Astrocyte (in vitro differentiated cells and primary cell): ENCODE measurements around the gene TMTC2. TPM values are rescaled to one million over a fixed set of nuclear protein-coding genes. Genes with fewer than 3 reads are reported as not detected.
"Not testable (repeated sequence)": the region's sequence is repeated elsewhere in the genome, so short reads cannot be mapped to it uniquely, and the experiment has no call there.

Experiments
- DNase-seq: peaks from one replicate; pipeline ENCODE4 v3.0.0-alpha.2; 2010; ENCODE audit warnings: low read depth
- FAIRE-seq: peaks from 2 replicates; lab custom pipeline; 2011; peaks lifted over from hg19 to GRCh38; lab: Jason Lieb, UNC
- H2AFZ ChIP-seq: 2 replicates; pipeline ENCODE4 v1.6.0; 2012; ENCODE audit warnings: low read depth, low read length, inconsistent platforms
- H3K27ac ChIP-seq: 2 replicates; pipeline ENCODE4 v1.5.1; 2011; ENCODE audit warnings: low read depth, low read length, inconsistent platforms
- H3K27me3 ChIP-seq: 2 replicates; pipeline ENCODE4 v1.6.0; 2011; ENCODE audit warnings: low read length, inconsistent platforms; ENCODE audit not compliant: insufficient read depth
- H3K36me3 ChIP-seq: 2 replicates; pipeline ENCODE4 v1.5.1; 2011; ENCODE audit warnings: low read length, inconsistent platforms; ENCODE audit not compliant: insufficient read depth
- H3K4me1 ChIP-seq: 2 replicates; pipeline ENCODE4 v1.5.1; 2011; ENCODE audit warnings: low read length, inconsistent platforms; ENCODE audit not compliant: insufficient read depth
- H3K4me2 ChIP-seq: 2 replicates; pipeline ENCODE4 v1.6.0; 2012; ENCODE audit warnings: low read length, inconsistent platforms
- H3K4me3 ChIP-seq: 2 replicates; pipeline ENCODE4 v1.5.1; 2011; ENCODE audit warnings: low read depth, mild to moderate bottlenecking, low read length, inconsistent platforms; ENCODE audit not compliant: insufficient read depth
- H3K79me2 ChIP-seq: 2 replicates; pipeline ENCODE4 v1.6.0; 2012; ENCODE audit warnings: mild to moderate bottlenecking, low read length, inconsistent platforms; ENCODE audit not compliant: insufficient read depth
- H3K9ac ChIP-seq: 2 replicates; pipeline ENCODE4 v1.6.0; 2012; ENCODE audit warnings: mild to moderate bottlenecking, low read length, inconsistent platforms
- H3K9me3 ChIP-seq: 2 replicates; pipeline ENCODE4 v1.5.1; 2012; ENCODE audit warnings: low read depth, mild to moderate bottlenecking, low read length, inconsistent platforms; ENCODE audit not compliant: insufficient read depth
- H4K20me1 ChIP-seq: 2 replicates; pipeline ENCODE4 v1.6.0; 2012; ENCODE audit warnings: low read length, inconsistent platforms; ENCODE audit not compliant: insufficient read depth
- H3K27ac Mint-ChIP-seq: one replicate; pipeline ENCODE4 v1.8.0; 2021; ENCODE audit warnings: mild to moderate bottlenecking, mixed read lengths; ENCODE audit not compliant: unreplicated experiment
- H3K27me3 Mint-ChIP-seq: one replicate; pipeline ENCODE4 v1.8.0; 2021; ENCODE audit warnings: low read depth, mixed read lengths; ENCODE audit not compliant: unreplicated experiment
- H3K36me3 Mint-ChIP-seq: one replicate; pipeline ENCODE4 v1.8.0; 2021; ENCODE audit warnings: low read depth, mixed read lengths; ENCODE audit not compliant: unreplicated experiment
- H3K4me1 Mint-ChIP-seq: one replicate; pipeline ENCODE4 v1.8.0; 2021; ENCODE audit warnings: low read depth, mixed read lengths; ENCODE audit not compliant: unreplicated experiment
- H3K4me3 Mint-ChIP-seq: one replicate; pipeline ENCODE4 v1.8.0; 2021; ENCODE audit warnings: mild to moderate bottlenecking, moderate library complexity, mixed read lengths; ENCODE audit not compliant: unreplicated experiment
- H3K9me3 Mint-ChIP-seq: one replicate; pipeline ENCODE4 v1.8.0; 2021; ENCODE audit warnings: mild to moderate bottlenecking, mixed read lengths; ENCODE audit not compliant: unreplicated experiment
- CTCF ChIP-seq: IDR thresholded peaks from 2 replicates; pipeline ENCODE4 v1.5.1; 2011; ENCODE audit warnings: low read depth, mild to moderate bottlenecking, inconsistent platforms, low read length, moderate library complexity; ENCODE audit not compliant: insufficient read depth
- EZH2 ChIP-seq: IDR thresholded peaks from 2 replicates; pipeline ENCODE4 v1.6.1; 2012; ENCODE audit warnings: mild to moderate bottlenecking, low read length, inconsistent platforms; ENCODE audit not compliant: insufficient read depth
- total RNA-seq: library from RNA; stranded (reverse); gene quantifications from 2 replicates; pipeline ENCODE4 v1.2.1, GENCODE V29; 2021

Gene TMTC2
- total RNA-seq, 1 donor from 2014 or later = 2.2 TPM

GRCh38 chr12:82760423-82760822 lies 73.7 kb downstream of the TMTC2 start:
- H3K27ac Mint-ChIP-seq = no peak overlapping the region
- no peaks in the 10 kb centered on the region for H3K4me1 Mint-ChIP-seq
- DNase-seq (no peak), FAIRE-seq (no peak)
- Histone ChIP-seq H3K4me3 (no peak overlapping the region), H3K27me3 (no peaks in the 10 kb centered on the region), H3K27ac (no peak overlapping the region), H3K4me1 (no peaks in the 10 kb centered on the region), H4K20me1 (no peaks in the 10 kb centered on the region), H3K4me2 (no peak overlapping the region), H3K9me3 (no peaks in the 10 kb centered on the region), H3K36me3 (no peaks in the 10 kb centered on the region), H3K9ac (no peak overlapping the region), H2AFZ (no peak overlapping the region), H3K79me2 (no peaks in the 10 kb centered on the region)
- H3K4me3 Mint-ChIP-seq = no peak overlapping the region
- H3K27me3 Mint-ChIP-seq = no peaks in the 10 kb centered on the region
- H3K36me3 Mint-ChIP-seq = no peaks in the 10 kb centered on the region
- no peak for TF ChIP-seq CTCF
- no peak for TF ChIP-seq EZH2
- no peaks in the 10 kb centered on the region for H3K9me3 Mint-ChIP-seq

DNA sequence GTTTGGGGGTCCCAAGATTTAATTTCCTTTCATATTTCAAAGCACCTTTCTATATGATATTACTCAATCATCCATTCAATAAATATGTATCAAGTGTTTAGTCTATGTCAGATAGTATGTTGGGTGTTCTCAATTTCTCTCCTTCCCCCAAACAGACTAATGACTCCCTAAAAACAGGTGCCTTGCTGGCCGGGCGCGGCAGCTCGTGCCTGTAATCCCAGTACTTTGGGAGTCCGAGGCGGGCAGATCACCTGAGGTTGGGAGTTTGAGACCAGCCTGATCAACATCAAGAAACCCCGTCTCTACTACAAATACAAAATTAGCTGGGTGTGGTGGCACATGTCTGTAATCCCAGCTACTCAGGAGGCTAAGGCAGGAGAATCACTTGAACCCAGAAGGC lies 78.5 kb downstream of the TMTC2 start:
- H3K36me3 Mint-ChIP-seq, FAIRE-seq, H2AFZ ChIP-seq, H3K27me3 ChIP-seq, H3K9me3 ChIP-seq, H3K27me3 Mint-ChIP-seq, H3K4me1 Mint-ChIP-seq, H3K27ac ChIP-seq, H3K4me3 ChIP-seq, H3K4me1 ChIP-seq, H4K20me1 ChIP-seq, H3K9me3 Mint-ChIP-seq, H3K4me2 ChIP-seq, DNase-seq, H3K36me3 ChIP-seq, H3K9ac ChIP-seq, H3K27ac Mint-ChIP-seq, H3K79me2 ChIP-seq, H3K4me3 Mint-ChIP-seq: not testable (repeated sequence)

DNA sequence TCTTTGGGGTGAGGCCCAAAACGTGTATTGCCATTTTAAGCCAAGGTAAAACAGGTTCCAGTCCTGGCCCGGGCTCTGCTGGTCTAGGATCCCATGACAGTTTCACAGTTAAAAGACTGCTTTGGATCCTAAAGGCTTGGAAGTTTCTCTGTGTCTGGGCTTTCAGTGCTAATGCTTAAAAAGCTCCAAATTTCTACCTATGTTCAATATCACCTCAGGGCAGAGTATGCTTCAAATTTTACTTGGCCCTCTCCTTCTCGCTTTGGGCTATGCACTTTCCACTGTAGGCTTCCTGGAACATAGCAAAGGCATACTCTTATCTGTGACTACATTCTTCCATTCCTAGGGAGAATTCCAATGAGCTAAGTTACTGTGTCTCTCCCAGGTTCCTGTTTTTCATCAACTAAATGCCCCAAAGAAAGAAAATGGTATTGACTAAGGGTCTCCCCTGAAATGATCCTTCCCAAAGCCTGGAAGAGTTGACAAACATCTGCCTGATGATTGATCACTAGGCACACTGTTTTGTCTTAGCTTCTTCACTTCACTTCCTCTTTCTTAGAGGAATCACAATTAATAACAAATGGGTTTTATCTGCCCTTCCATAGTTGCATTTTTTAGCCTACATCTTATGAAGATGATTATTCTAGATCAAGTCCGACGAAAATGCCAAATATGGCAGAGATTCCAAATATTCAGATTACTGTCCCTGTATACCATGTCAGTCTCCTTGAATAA lies 79.4 kb downstream of the TMTC2 start:
- H3K27ac Mint-ChIP-seq = no peak overlapping the region
- H3K4me3 ChIP-seq = no peak overlapping the region

More for the DNA sequence above, 79.4 kb downstream of the TMTC2 start:
- no peak overlapping the region for H3K4me3 Mint-ChIP-seq
- no peaks in the 10 kb centered on the region for H3K27me3 Mint-ChIP-seq
- Histone ChIP-seq H3K4me2 (no peak overlapping the region), H3K9ac (no peak overlapping the region), H4K20me1 (no peaks in the 10 kb centered on the region), H3K9me3 (no peaks in the 10 kb centered on the region), H3K36me3 (no peaks in the 10 kb centered on the region), H3K27ac (no peak overlapping the region), H3K27me3 (no peaks in the 10 kb centered on the region), H2AFZ (no peak overlapping the region), H3K79me2 (no peaks in the 10 kb centered on the region), H3K4me1 (no peaks in the 10 kb centered on the region)
- H3K36me3 Mint-ChIP-seq = no peaks in the 10 kb centered on the region
- TF ChIP-seq CTCF (no peak), EZH2 (no peak)
- H3K9me3 Mint-ChIP-seq = no peaks in the 10 kb centered on the region
- DNase-seq (peak; percentile 25), FAIRE-seq (no peak)
- H3K4me1 Mint-ChIP-seq = peaks cover 5% of the 10 kb centered on the region
